ENCODE results near the gene AP4S1. TPM values are rescaled to one million over a fixed set of nuclear protein-coding genes. Genes with fewer than 3 reads are reported as not detected.

The AP4S1 gene
- total and polyA plus RNA-seq, 2 of the 8 experiments (the other 6 are each of a cell fraction or from before 2014, with no cell fraction given) = 2.8 to 9.9 TPM

GRCh38 chr14:31084385-31084784, 58.9 kb downstream of the AP4S1 start (continued):
- TF ChIP-seq BCL11A (IDR thresholded peaks at IDR 0.05; ENCODE audit: low read depth in 2 of 2, low read length in 2 of 2) (no peak), CREB1 (IDR thresholded peaks at IDR 0.05) (no peak)
